ENCODE results near the gene WDR27.

The WDR27 gene

DNA sequence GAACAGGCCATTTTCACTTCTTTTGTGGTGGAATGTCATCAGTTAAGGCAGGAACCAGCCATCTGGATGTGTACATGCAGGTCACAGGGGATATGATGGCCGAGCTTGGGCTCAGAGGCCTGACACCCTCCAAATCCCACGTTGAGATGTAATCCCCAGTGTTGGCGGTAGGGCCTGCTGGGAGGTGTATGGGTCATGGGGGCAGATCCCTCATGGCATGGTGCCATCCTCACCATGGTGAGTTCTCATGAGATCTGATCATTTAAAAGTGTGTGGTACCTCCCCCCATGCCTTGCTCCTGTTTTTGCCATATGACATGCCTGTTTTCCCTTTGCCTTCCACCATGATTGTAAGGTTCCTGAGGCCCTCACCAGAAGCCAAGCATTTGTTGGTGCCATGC, 26.8 kb downstream of the WDR27 start:
- H3K4me2 ChIP-seq (ENCODE audit: low read length): no peak overlapping the region
- no peaks in the 10 kb centered on the region for H3K27me3 ChIP-seq (ENCODE audit: control insufficient read depth, insufficient read depth, low read length)
- H3K9me3 ChIP-seq (replicated peaks; ENCODE audit: low read length): no peaks in the 10 kb centered on the region
- peaks cover 1% of the 10 kb centered on the region for H3K4me1 ChIP-seq (ENCODE audit: control insufficient read depth, insufficient read depth, low read length)
- H3K9ac ChIP-seq (ENCODE audit: low read depth, low read length): no peak overlapping the region
- H3K4me3 ChIP-seq (ENCODE audit: low read length): no peak overlapping the region
- H3K36me3 ChIP-seq (ENCODE audit: insufficient read depth, low read length): peaks cover 17% of the 10 kb centered on the region

- H3K36me3 ChIP-seq (ENCODE audit: insufficient read depth, low read length): peaks cover 20% of the 10 kb centered on the region
- no peak overlapping the region for H3K9ac ChIP-seq (ENCODE audit: low read depth, low read length)
- peaks cover 6% of the 10 kb centered on the region for H3K4me1 ChIP-seq (ENCODE audit: control insufficient read depth, insufficient read depth, low read length)
- H3K4me2 ChIP-seq (ENCODE audit: low read length): no peak overlapping the region
- no peak overlapping the region for H3K4me3 ChIP-seq (ENCODE audit: low read length)
- no peaks in the 10 kb centered on the region for H3K9me3 ChIP-seq (replicated peaks; ENCODE audit: low read length)
- no peaks in the 10 kb centered on the region for H3K27me3 ChIP-seq (ENCODE audit: control insufficient read depth, insufficient read depth, low read length)
Observed at GRCh38 chr6:169671563-169671962, 30.3 kb downstream of the WDR27 start.

GRCh38 chr6:169669889-169670288, 31.9 kb downstream of the WDR27 start:
- H3K4me2 ChIP-seq (ENCODE audit: low read length): no peak overlapping the region
- no peak overlapping the region for H3K9ac ChIP-seq (ENCODE audit: low read depth, low read length)
- peaks cover 22% of the 10 kb centered on the region for H3K36me3 ChIP-seq (ENCODE audit: insufficient read depth, low read length)
- H3K4me1 ChIP-seq (ENCODE audit: control insufficient read depth, insufficient read depth, low read length): peaks cover 6% of the 10 kb centered on the region
- H3K27me3 ChIP-seq (ENCODE audit: control insufficient read depth, insufficient read depth, low read length): no peaks in the 10 kb centered on the region
- H3K4me3 ChIP-seq (ENCODE audit: low read length): no peak overlapping the region
- H3K9me3 ChIP-seq (replicated peaks; ENCODE audit: low read length): no peaks in the 10 kb centered on the region

GRCh38 chr6:169669147-169669546, 32.7 kb downstream of the WDR27 start:
- H3K4me3 ChIP-seq (ENCODE audit: low read length): no peak overlapping the region
- no peaks in the 10 kb centered on the region for H3K27me3 ChIP-seq (ENCODE audit: control insufficient read depth, insufficient read depth, low read length)
- no peak overlapping the region for H3K9ac ChIP-seq (ENCODE audit: low read depth, low read length)
- H3K4me2 ChIP-seq (ENCODE audit: low read length): no peak overlapping the region
- H3K4me1 ChIP-seq (ENCODE audit: control insufficient read depth, insufficient read depth, low read length): peaks cover 6% of the 10 kb centered on the region
- H3K9me3 ChIP-seq (replicated peaks; ENCODE audit: low read length): no peaks in the 10 kb centered on the region
- H3K36me3 ChIP-seq (ENCODE audit: insufficient read depth, low read length): peaks cover 22% of the 10 kb centered on the region

- H3K9me3 ChIP-seq (replicated peaks; ENCODE audit: low read length): no peaks in the 10 kb centered on the region
- no peak overlapping the region for H3K4me3 ChIP-seq (ENCODE audit: low read length)
- peaks cover 6% of the 10 kb centered on the region for H3K4me1 ChIP-seq (ENCODE audit: control insufficient read depth, insufficient read depth, low read length)
- no peak overlapping the region for H3K9ac ChIP-seq (ENCODE audit: low read depth, low read length)
- H3K27me3 ChIP-seq (ENCODE audit: control insufficient read depth, insufficient read depth, low read length): no peaks in the 10 kb centered on the region
- no peak overlapping the region for H3K4me2 ChIP-seq (ENCODE audit: low read length)
- peaks cover 22% of the 10 kb centered on the region for H3K36me3 ChIP-seq (ENCODE audit: insufficient read depth, low read length)
Observed at GRCh38 chr6:169668203-169668847, 33.5 kb downstream of the WDR27 start.

- H3K9ac ChIP-seq (ENCODE audit: low read depth, low read length): no peak overlapping the region
- H3K4me3 ChIP-seq (ENCODE audit: low read length): no peak overlapping the region
- H3K9me3 ChIP-seq (replicated peaks; ENCODE audit: low read length): no peaks in the 10 kb centered on the region
- no peaks in the 10 kb centered on the region for H3K27me3 ChIP-seq (ENCODE audit: control insufficient read depth, insufficient read depth, low read length)
- H3K36me3 ChIP-seq (ENCODE audit: insufficient read depth, low read length): peaks cover 22% of the 10 kb centered on the region
- no peak overlapping the region for H3K4me2 ChIP-seq (ENCODE audit: low read length)
- peaks cover 6% of the 10 kb centered on the region for H3K4me1 ChIP-seq (ENCODE audit: control insufficient read depth, insufficient read depth, low read length)
Observed at GRCh38 chr6:169667716-169668115, 34.1 kb downstream of the WDR27 start.

GRCh38 chr6:169666441-169666840, 35.4 kb downstream of the WDR27 start:
- peaks cover 18% of the 10 kb centered on the region for H3K36me3 ChIP-seq (ENCODE audit: insufficient read depth, low read length)
- peaks cover 6% of the 10 kb centered on the region for H3K4me1 ChIP-seq (ENCODE audit: control insufficient read depth, insufficient read depth, low read length)
- no peaks in the 10 kb centered on the region for H3K9me3 ChIP-seq (replicated peaks; ENCODE audit: low read length)
- H3K9ac ChIP-seq (ENCODE audit: low read depth, low read length): no peak overlapping the region
- H3K27me3 ChIP-seq (ENCODE audit: control insufficient read depth, insufficient read depth, low read length): no peaks in the 10 kb centered on the region
- no peak overlapping the region for H3K4me2 ChIP-seq (ENCODE audit: low read length)
- H3K4me3 ChIP-seq (ENCODE audit: low read length): no peak overlapping the region

GRCh38 chr6:169665289-169665688, 36.5 kb downstream of the WDR27 start:
- Histone ChIP-seq H3K36me3 (ENCODE audit: insufficient read depth, low read length) (peaks cover 10% of the 10 kb centered on the region), H3K4me1 (ENCODE audit: control insufficient read depth, insufficient read depth, low read length) (peaks cover 6% of the 10 kb centered on the region), H3K4me3 (ENCODE audit: low read length) (no peak overlapping the region), H3K27me3 (ENCODE audit: control insufficient read depth, insufficient read depth, low read length) (no peaks in the 10 kb centered on the region), H3K9me3 (replicated peaks; ENCODE audit: low read length) (no peaks in the 10 kb centered on the region), H3K9ac (ENCODE audit: low read depth, low read length) (no peak overlapping the region), H3K4me2 (ENCODE audit: low read length) (no peak overlapping the region)

DNA sequence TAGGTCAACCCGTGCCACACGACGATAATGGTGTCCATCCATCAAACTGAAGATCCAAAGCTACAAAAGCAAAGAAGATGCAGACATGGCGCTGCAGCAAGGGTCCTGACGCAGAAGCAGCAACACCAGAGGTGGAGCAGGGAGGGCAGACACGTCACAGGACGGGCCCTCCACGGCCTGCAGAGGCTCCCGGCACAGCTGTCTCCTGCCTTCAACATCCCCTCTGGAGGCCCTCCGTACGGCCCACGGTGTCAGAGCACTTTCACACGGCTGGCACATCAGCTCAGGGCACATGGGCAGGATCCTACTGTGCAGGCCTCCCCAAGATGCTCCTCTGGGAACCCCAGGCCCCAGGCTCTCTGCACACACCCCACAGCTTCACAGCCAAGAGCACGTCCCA, 37.6 kb downstream of the WDR27 start:
- H3K27me3 ChIP-seq (ENCODE audit: control insufficient read depth, insufficient read depth, low read length): no peaks in the 10 kb centered on the region
- H3K4me1 ChIP-seq (ENCODE audit: control insufficient read depth, insufficient read depth, low read length): no peaks in the 10 kb centered on the region
- no peak overlapping the region for H3K4me2 ChIP-seq (ENCODE audit: low read length)
- H3K9ac ChIP-seq (ENCODE audit: low read depth, low read length): no peak overlapping the region
- no peak overlapping the region for H3K4me3 ChIP-seq (ENCODE audit: low read length)
- no peaks in the 10 kb centered on the region for H3K9me3 ChIP-seq (replicated peaks; ENCODE audit: low read length)
- peaks cover 11% of the 10 kb centered on the region for H3K36me3 ChIP-seq (ENCODE audit: insufficient read depth, low read length)

DNA sequence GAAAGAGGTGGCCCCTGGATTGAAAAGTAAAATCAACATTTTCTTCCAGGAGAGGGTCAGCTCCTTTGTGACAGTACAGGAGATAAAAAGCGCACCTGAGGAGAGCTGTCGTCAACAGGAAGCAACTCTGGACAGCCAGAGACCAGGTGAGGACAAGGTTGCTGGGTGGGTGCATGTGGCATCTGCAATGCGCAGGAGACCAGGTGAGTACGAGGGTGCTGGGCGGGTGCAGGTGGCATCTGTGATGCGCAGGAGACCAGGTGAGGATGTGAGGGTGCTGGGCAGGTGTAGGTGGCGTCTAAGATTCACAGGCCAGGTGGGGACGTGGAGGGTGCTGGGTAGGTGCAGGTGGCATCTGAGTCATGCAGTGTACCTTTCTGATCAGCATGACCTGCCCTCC, 38.4 kb downstream of the WDR27 start:
- Histone ChIP-seq H3K36me3 (ENCODE audit: insufficient read depth, low read length) (peaks cover 14% of the 10 kb centered on the region), H3K9ac (ENCODE audit: low read depth, low read length) (no peak overlapping the region), H3K4me2 (ENCODE audit: low read length) (no peak overlapping the region), H3K4me3 (ENCODE audit: low read length) (no peak overlapping the region), H3K27me3 (ENCODE audit: control insufficient read depth, insufficient read depth, low read length) (no peaks in the 10 kb centered on the region), H3K4me1 (ENCODE audit: control insufficient read depth, insufficient read depth, low read length) (no peaks in the 10 kb centered on the region), H3K9me3 (replicated peaks; ENCODE audit: low read length) (no peaks in the 10 kb centered on the region)

DNA sequence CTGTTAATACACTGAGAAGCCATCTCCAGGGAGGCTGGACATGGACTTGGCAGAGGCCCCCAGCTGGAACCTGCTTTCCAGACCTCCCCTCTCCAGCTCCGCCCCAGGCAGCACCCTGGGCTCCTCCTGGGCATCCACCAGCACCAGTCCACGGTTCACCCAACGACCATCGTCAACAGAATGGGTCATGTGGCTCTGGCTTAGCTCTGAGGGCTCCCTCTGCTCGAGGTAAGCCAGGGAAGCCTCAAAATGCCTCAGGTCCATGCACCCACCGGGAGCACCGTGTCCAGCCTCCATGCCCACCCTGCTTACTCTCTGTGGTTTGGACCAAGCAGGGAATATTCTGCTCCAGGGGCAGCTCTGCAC, 40.5 kb downstream of the WDR27 start:
- Histone ChIP-seq H3K4me1 (ENCODE audit: control insufficient read depth, insufficient read depth, low read length) (no peaks in the 10 kb centered on the region), H3K4me2 (ENCODE audit: low read length) (no peak overlapping the region), H3K27me3 (ENCODE audit: control insufficient read depth, insufficient read depth, low read length) (no peaks in the 10 kb centered on the region), H3K9ac (ENCODE audit: low read depth, low read length) (no peak overlapping the region), H3K36me3 (ENCODE audit: insufficient read depth, low read length) (peaks cover 6% of the 10 kb centered on the region), H3K9me3 (replicated peaks; ENCODE audit: low read length) (no peaks in the 10 kb centered on the region), H3K4me3 (ENCODE audit: low read length) (no peak overlapping the region)

DNA sequence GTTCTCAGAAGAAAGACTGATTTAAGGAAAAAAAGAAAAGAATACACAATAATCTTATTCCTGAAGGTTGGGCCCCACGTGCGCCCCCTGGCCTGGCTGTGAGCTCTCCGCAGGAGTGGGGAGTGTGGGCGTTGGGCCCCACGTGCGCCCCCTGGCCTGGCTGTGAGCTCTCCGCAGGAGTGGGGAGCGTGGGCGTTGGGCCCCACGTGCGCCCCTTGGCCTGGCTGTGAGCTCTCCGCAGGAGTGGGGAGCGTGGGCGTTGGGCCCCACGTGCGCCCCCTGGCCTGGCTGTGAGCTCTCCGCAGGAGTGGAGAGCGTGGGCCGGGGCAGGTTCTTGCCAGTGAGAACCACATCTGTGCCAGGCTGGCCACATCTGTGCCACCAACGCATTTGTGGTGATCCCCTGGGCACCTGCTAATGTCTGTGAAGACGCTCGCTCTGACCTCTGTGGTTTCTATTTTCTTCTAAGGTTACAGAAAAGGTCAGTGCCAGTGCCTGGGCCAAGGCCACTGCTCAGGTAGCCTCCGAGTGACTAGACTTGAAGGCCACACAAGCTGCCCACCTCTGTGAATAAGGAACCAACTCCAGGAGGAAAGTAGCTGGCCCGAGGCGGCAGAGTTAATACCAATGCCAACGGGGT, 41.0 kb downstream of the WDR27 start:
- H3K9ac ChIP-seq (ENCODE audit: low read depth, low read length): no peak overlapping the region
- no peak overlapping the region for H3K4me3 ChIP-seq (ENCODE audit: low read length)
- H3K4me2 ChIP-seq (ENCODE audit: low read length): no peak overlapping the region
- no peaks in the 10 kb centered on the region for H3K4me1 ChIP-seq (ENCODE audit: control insufficient read depth, insufficient read depth, low read length)
- no peaks in the 10 kb centered on the region for H3K27me3 ChIP-seq (ENCODE audit: control insufficient read depth, insufficient read depth, low read length)
- H3K9me3 ChIP-seq (replicated peaks; ENCODE audit: low read length): no peaks in the 10 kb centered on the region
- peaks cover 6% of the 10 kb centered on the region for H3K36me3 ChIP-seq (ENCODE audit: insufficient read depth, low read length)

Measured in skeletal muscle satellite cell (primary cell).